H9 (cell line): Measurements from ENCODE around the gene LHFPL2. TPM values are rescaled to one million over a fixed set of nuclear protein-coding genes. Genes with fewer than 3 reads are reported as not detected.
A peak's percentile ranks its signal among the peaks of the same experiment; 100 is the strongest.

Experiments
- DNase-seq: peaks from one replicate; pipeline ENCODE4 v3.0.0-alpha.2; 2017
- H2AFZ ChIP-seq: one replicate; pipeline ENCODE4 v1.6.1; 2013; ENCODE audit warnings: mild to moderate bottlenecking, low read length, control low read depth, moderate library complexity
- H2AK5ac ChIP-seq: 2 replicates; pipeline ENCODE4 v1.6.1; 2013; ENCODE audit warnings: low read length, control low read depth, mixed read lengths; ENCODE audit not compliant: insufficient read length
- H2BK120ac ChIP-seq: one replicate; pipeline ENCODE4 v1.6.1; 2013; ENCODE audit warnings: low read depth, mild to moderate bottlenecking, low read length, control low read depth, inconsistent platforms; ENCODE audit not compliant: poor library complexity, severe bottlenecking
- H2BK12ac ChIP-seq: 2 replicates; pipeline ENCODE4 v1.6.1; 2013; ENCODE audit warnings: low read length, control low read depth, mixed read lengths, low read depth; ENCODE audit not compliant: insufficient read length
- H2BK15ac ChIP-seq: 2 replicates; pipeline ENCODE4 v1.6.1; 2013; ENCODE audit warnings: low read depth, low read length, control low read depth
- H2BK20ac ChIP-seq: one replicate; pipeline ENCODE4 v1.6.1; 2013; ENCODE audit warnings: low read depth, mild to moderate bottlenecking, low read length, control low read depth, inconsistent platforms; ENCODE audit not compliant: poor library complexity, severe bottlenecking
- H2BK5ac ChIP-seq: 2 replicates; pipeline ENCODE4 v1.6.1; 2013; ENCODE audit warnings: low read length, control low read depth, mixed read lengths; ENCODE audit not compliant: insufficient read length
- H3K14ac ChIP-seq: 2 replicates; pipeline ENCODE4 v1.6.1; 2013; ENCODE audit warnings: low read length, control low read depth; ENCODE audit not compliant: insufficient read depth
- H3K18ac ChIP-seq: 2 replicates; pipeline ENCODE4 v1.6.1; 2013; ENCODE audit warnings: low read depth, mild to moderate bottlenecking, mixed read lengths, low read length, control low read depth; ENCODE audit not compliant: insufficient read length
- H3K23ac ChIP-seq: 2 replicates; pipeline ENCODE4 v1.6.1; 2013; ENCODE audit warnings: low read length, control low read depth, mixed read lengths, low read depth; ENCODE audit not compliant: insufficient read length
- H3K23me2 ChIP-seq: 2 replicates; pipeline ENCODE4 v1.6.1; 2013; ENCODE audit warnings: low read depth, mild to moderate bottlenecking, mixed read lengths, low read length, control low read depth; ENCODE audit not compliant: insufficient read length, poor library complexity, severe bottlenecking
- H3K27ac ChIP-seq: 2 replicates; pipeline ENCODE4 v1.5.1; 2013; ENCODE audit warnings: low read length, control low read depth, mixed read lengths, low read depth; ENCODE audit not compliant: insufficient read length
- H3K27me3 ChIP-seq: 2 replicates; pipeline ENCODE4 v1.6.1; 2013; ENCODE audit warnings: low read length, control low read depth, inconsistent platforms; ENCODE audit not compliant: insufficient read depth
- H3K4ac ChIP-seq: 2 replicates; pipeline ENCODE4 v1.6.1; 2013; ENCODE audit warnings: low read depth, mild to moderate bottlenecking, control low read depth, inconsistent platforms, low read length, moderate library complexity
- H3K4me1 ChIP-seq: 2 replicates; pipeline ENCODE4 v1.6.1; 2013; ENCODE audit warnings: low read length, control low read depth, inconsistent platforms; ENCODE audit not compliant: insufficient read depth
- H3K4me2 ChIP-seq: 2 replicates; pipeline ENCODE4 v1.6.1; 2013; ENCODE audit warnings: low read length, control low read depth, mixed read lengths; ENCODE audit not compliant: insufficient read length, insufficient read depth
- H3K56ac ChIP-seq: 2 replicates; pipeline ENCODE4 v1.6.1; 2013; ENCODE audit warnings: low read depth, mild to moderate bottlenecking, mixed read lengths, low read length, control low read depth; ENCODE audit not compliant: insufficient read length
- H3K79me1 ChIP-seq: 2 replicates; pipeline ENCODE4 v1.6.1; 2013; ENCODE audit warnings: low read depth, mild to moderate bottlenecking, moderate library complexity, low read length, control low read depth, inconsistent platforms; ENCODE audit not compliant: insufficient read depth, poor library complexity, severe bottlenecking
- H3K79me2 ChIP-seq: 2 replicates; pipeline ENCODE4 v1.6.1; 2013; ENCODE audit warnings: low read length, control low read depth, inconsistent platforms; ENCODE audit not compliant: insufficient read depth
- H3K9ac ChIP-seq: 2 replicates; pipeline ENCODE4 v1.6.1; 2013; ENCODE audit warnings: low read length, control low read depth, mixed read lengths; ENCODE audit not compliant: insufficient read length; ENCODE audit errors: extremely low read depth
- H3K9me3 ChIP-seq: one replicate; pipeline ENCODE4 v1.6.1; 2013; ENCODE audit warnings: low read depth, low read length, inconsistent platforms; ENCODE audit not compliant: control insufficient read depth
- H3T11ph ChIP-seq: one replicate; pipeline ENCODE4 v1.6.1; 2013; ENCODE audit warnings: mild to moderate bottlenecking, low read length, control low read depth, inconsistent platforms
- H4K20me1 ChIP-seq: one replicate; pipeline ENCODE4 v1.6.1; 2013; ENCODE audit not compliant: control insufficient read depth, insufficient read length, insufficient read depth
- H4K5ac ChIP-seq: 2 replicates; pipeline ENCODE4 v1.6.1; 2013; ENCODE audit warnings: low read depth, mild to moderate bottlenecking, mixed read lengths, low read length, control low read depth; ENCODE audit not compliant: insufficient read length
- H4K8ac ChIP-seq: replicated peaks from 2 replicates; pipeline ENCODE4 v1.6.1; 2013; ENCODE audit warnings: low read length, control low read depth, mixed read lengths, low read depth; ENCODE audit not compliant: insufficient read length
- H4K91ac ChIP-seq: 2 replicates; pipeline ENCODE4 v1.6.1; 2013; ENCODE audit warnings: low read depth, mild to moderate bottlenecking, moderate library complexity, mixed read lengths, low read length, control low read depth; ENCODE audit not compliant: insufficient read length
- H3K27ac Mint-ChIP-seq, 3 experiments: 2 replicates in 2 of 3; 3 replicates in 1 of 3; pipeline ENCODE4 v1.8.0; 2020 to 2021; ENCODE audit warnings: mixed read lengths in 3 of 3, mild to moderate bottlenecking in 1 of 3, moderate library complexity in 1 of 3
- H3K27me3 Mint-ChIP-seq: 2 replicates; pipeline ENCODE4 v1.8.0; 2021; ENCODE audit warnings: low read depth, mild to moderate bottlenecking, moderate library complexity, mixed read lengths
- H3K36me3 Mint-ChIP-seq, 3 experiments: 2 replicates in 2 of 3; 3 replicates in 1 of 3; pipeline ENCODE4 v1.8.0; 2020 to 2021; ENCODE audit warnings: low read depth in 3 of 3, mixed read lengths in 3 of 3; ENCODE audit not compliant: insufficient read depth in 1 of 3
- H3K4me1 Mint-ChIP-seq, 2 experiments: 2 replicates each; pipeline ENCODE4 v1.8.0; 2020; ENCODE audit warnings: mixed read lengths in 2 of 2
- H3K4me3 Mint-ChIP-seq, 2 experiments: 2 replicates in 1 of 2; 3 replicates in 1 of 2; pipeline ENCODE4 v1.8.0; 2020 to 2021; ENCODE audit warnings: mild to moderate bottlenecking in 2 of 2, mixed read lengths in 2 of 2, moderate library complexity in 1 of 2
- H3K9me3 Mint-ChIP-seq, 2 experiments: 2 replicates in 1 of 2; 3 replicates in 1 of 2; pipeline ENCODE4 v1.8.0; 2020; ENCODE audit warnings: mild to moderate bottlenecking in 2 of 2, mixed read lengths in 2 of 2, moderate library complexity in 1 of 2
- WGBS: extraction: QIAGEN DNeasy Blood & Tissue Kit; methylation state at CpG from one replicate; pipeline ENCODE4 v1.1.7; 2013; ENCODE audit warnings: missing lambda C conversion rate, low lambda C conversion rate, mixed read lengths; ENCODE audit not compliant: insufficient read length; ENCODE audit errors: extremely low coverage; 5-methylcytosine and 5-hydroxymethylcytosine counted together
- total RNA-seq: library from RNA; stranded (reverse); gene quantifications from 2 replicates; pipeline ENCODE4 v1.2.1, GENCODE V29; 2021
- TF ChIP-seq, protein P1 (sequence below): fragments of 200-600 bp; sonication (generic); conservative IDR thresholded peaks from 3 replicates; pipeline ENCODE4 v1.8.0; 2021; ENCODE audit warnings: antibody characterized with exemption, mild to moderate bottlenecking

LHFPL2 gene
- total RNA-seq, 1 experiment from 2014 or later, result 26.3 TPM

DNA sequence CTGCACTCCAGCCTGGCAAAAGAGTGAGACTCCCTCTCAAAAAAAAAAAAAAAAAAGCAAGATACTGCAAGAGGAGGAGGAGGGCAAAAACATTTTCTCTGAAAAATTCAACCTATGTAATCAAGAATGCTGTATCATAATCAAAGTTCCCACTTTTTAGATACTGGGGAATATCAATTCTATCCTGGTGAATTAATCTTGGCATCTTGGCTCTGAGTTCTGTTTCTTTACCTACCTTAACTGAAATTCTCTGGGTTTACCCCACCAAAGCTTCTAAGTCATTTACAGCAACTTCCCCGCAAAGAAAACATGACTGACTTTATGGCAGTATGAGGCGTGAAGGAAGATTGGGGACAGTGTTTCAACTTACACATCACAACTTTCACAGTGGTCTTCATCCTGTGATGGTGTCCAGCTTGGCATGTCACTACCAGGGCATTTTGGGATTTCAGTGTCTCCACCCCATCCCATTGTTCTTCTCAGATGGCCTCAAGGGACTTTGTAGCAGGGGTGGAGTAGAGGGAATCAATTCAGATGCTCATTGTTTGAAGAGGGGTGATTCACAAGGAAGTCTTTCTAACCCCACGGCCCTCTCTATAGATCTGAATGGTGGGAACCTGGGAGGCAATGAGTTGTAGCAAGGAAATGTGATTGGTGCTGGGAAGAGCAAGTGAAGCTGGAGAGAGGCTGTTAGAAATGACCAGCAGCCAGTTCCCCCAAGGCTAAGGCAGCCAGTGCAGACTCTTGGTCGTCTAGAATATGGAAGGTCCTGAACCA lies 157.7 kb downstream of the LHFPL2 start:
- Mint-ChIP-seq H3K4me1 (peaks cover 22 to 25% of the 10 kb centered on the region in 2 experiments), H3K4me3 (no peak overlapping the region), H3K9me3 (no peaks in the 10 kb centered on the region), H3K27me3 (no peaks in the 10 kb centered on the region), H3K27ac (peak overlapping the region in 2 of 3 experiments; percentile 10 to 21; a peak in 4 of 7 replicates), H3K36me3 (peaks cover 30 to 52% (median 36%) of the 10 kb centered on the region in 3 experiments; a peak in 6 of 7 replicates)
- H3K18ac ChIP-seq, result no peak overlapping the region
- no peak overlapping the region for H3K27ac ChIP-seq
- no peak overlapping the region for H4K91ac ChIP-seq
- no peak overlapping the region for H3K23ac ChIP-seq
- H3K4me1 ChIP-seq, result peaks cover 9% of the 10 kb centered on the region; the same call in 1 of the 2 replicates
- H2AFZ ChIP-seq, result no peak overlapping the region
- H3K79me1 ChIP-seq, result no peaks in the 10 kb centered on the region
- no peaks in the 10 kb centered on the region; the same call in 1 of the 2 replicates for H3K79me2 ChIP-seq
- H2BK5ac ChIP-seq, result no peak overlapping the region
- no peak overlapping the region for H3T11ph ChIP-seq
- no peak overlapping the region for H4K8ac ChIP-seq
- no peaks in the 10 kb centered on the region for H3K23me2 ChIP-seq
- H3K56ac ChIP-seq, result no peak overlapping the region
- no peaks in the 10 kb centered on the region for H3K9me3 ChIP-seq
- no peak overlapping the region for H2BK20ac ChIP-seq
- no peak overlapping the region for H3K14ac ChIP-seq
- H3K27me3 ChIP-seq, result no peaks in the 10 kb centered on the region
- no peak overlapping the region for H2BK12ac ChIP-seq
- H3K4me2 ChIP-seq, result no peak overlapping the region
- H4K20me1 ChIP-seq, result no peaks in the 10 kb centered on the region
- H3K4ac ChIP-seq, result no peak overlapping the region
- no peak overlapping the region for H2BK15ac ChIP-seq
- no peak overlapping the region for H4K5ac ChIP-seq
- DNase-seq, result no peak
- no peak overlapping the region for H3K9ac ChIP-seq
- no peak overlapping the region for H2BK120ac ChIP-seq
- no peak overlapping the region for H2AK5ac ChIP-seq
- no CpG with 5 or more reads among the region's 4 CpGs for WGBS
- TF ChIP-seq, protein P1, sequence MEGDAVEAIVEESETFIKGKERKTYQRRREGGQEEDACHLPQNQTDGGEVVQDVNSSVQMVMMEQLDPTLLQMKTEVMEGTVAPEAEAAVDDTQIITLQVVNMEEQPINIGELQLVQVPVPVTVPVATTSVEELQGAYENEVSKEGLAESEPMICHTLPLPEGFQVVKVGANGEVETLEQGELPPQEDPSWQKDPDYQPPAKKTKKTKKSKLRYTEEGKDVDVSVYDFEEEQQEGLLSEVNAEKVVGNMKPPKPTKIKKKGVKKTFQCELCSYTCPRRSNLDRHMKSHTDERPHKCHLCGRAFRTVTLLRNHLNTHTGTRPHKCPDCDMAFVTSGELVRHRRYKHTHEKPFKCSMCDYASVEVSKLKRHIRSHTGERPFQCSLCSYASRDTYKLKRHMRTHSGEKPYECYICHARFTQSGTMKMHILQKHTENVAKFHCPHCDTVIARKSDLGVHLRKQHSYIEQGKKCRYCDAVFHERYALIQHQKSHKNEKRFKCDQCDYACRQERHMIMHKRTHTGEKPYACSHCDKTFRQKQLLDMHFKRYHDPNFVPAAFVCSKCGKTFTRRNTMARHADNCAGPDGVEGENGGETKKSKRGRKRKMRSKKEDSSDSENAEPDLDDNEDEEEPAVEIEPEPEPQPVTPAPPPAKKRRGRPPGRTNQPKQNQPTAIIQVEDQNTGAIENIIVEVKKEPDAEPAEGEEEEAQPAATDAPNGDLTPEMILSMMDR, result no peak
